ENCODE measurements around the gene PPIP5K2.

GRCh38 chr5:103255691-103256090, 135.6 kb downstream of the PPIP5K2 start:
- TF ChIP-seq CTCF (IDR thresholded peaks at IDR 0.05) (no peak), POLR2A (IDR thresholded peaks at IDR 0.05) (no peak)

Measured in right lobe of liver (tissue), 4 donors.